Cerebellar cortex (tissue), 1 donor: ENCODE measurements around the gene NDUFAF2.
"Not testable (repeated sequence)": the region's sequence is repeated elsewhere in the genome, so short reads cannot be mapped to it uniquely, and the experiment has no call there.

Experiments
- DNase-seq: peaks from one replicate; pipeline ENCODE4 v3.0.0-alpha.2; 2015; ENCODE audit warnings: low spot score

NDUFAF2 gene

GRCh38 chr5:61178702-61179101 is 233.7 kb downstream of the NDUFAF2 start:
- no peak for DNase-seq

GRCh38 chr5:61180886-61181285 is 235.9 kb downstream of the NDUFAF2 start:
- no peak for DNase-seq

GRCh38 chr5:61182449-61182848 is 237.4 kb downstream of the NDUFAF2 start:
- no peak for DNase-seq

- DNase-seq: no peak
These were observed 238.5 kb downstream of the NDUFAF2 start for GRCh38 chr5:61183538-61183937.

- DNase-seq: no peak
These were observed 239.7 kb downstream of the NDUFAF2 start for GRCh38 chr5:61184708-61185107.

- DNase-seq: no peak
These were observed 241.6 kb downstream of the NDUFAF2 start for GRCh38 chr5:61186634-61187033.

GRCh38 chr5:61187352-61187751 is 242.3 kb downstream of the NDUFAF2 start:
- not testable (repeated sequence) for DNase-seq

- DNase-seq: not testable (repeated sequence)
These were observed 242.8 kb downstream of the NDUFAF2 start for GRCh38 chr5:61187826-61188225.

- no peak for DNase-seq
These were observed 253.6 kb downstream of the NDUFAF2 start for GRCh38 chr5:61198606-61199005.

- no peak for DNase-seq
These were observed 255.7 kb downstream of the NDUFAF2 start for GRCh38 chr5:61200582-61201155.

- DNase-seq: no peak
These were observed 257.2 kb downstream of the NDUFAF2 start for GRCh38 chr5:61202213-61202612.
